ENCODE results near the gene GGN. TPM values are rescaled to one million over a fixed set of nuclear protein-coding genes. Genes with fewer than 3 reads are reported as not detected.
A peak's percentile ranks its signal among the peaks of the same experiment; 100 is the strongest.

Gene GGN
- total and polyA plus RNA-seq, 9 of the 15 experiments (the other 6 are each of a cell fraction or from before 2014, with no cell fraction given) = 0.15 to 0.33 TPM; not detected in 7

GRCh38 chr19:38336638-38337359 lies 51.0 kb downstream of the GGN start (continued):
- no peak for TF ChIP-seq ZBTB5 (IDR thresholded peaks at IDR 0.05)
- no peak for TF ChIP-seq YBX1 (IDR thresholded peaks at IDR 0.05)
- no peak for TF ChIP-seq ZNF408 (CRISPR knock-in tag; IDR thresholded peaks at IDR 0.05; ENCODE audit: low read depth)
- 0 out of 2 replicates have a peak, but pooled peaks have one; percentile 8 for TF ChIP-seq ETV1 (tag; conservative IDR thresholded peaks at IDR 0.05; ENCODE audit: low read depth)
- no peak for TF ChIP-seq THRA (IDR thresholded peaks at IDR 0.05)
- TF ChIP-seq RBM14 (IDR thresholded peaks at IDR 0.05; ENCODE audit: borderline replicate concordance, insufficient read depth, low read depth, low read length) = no peak
- TF ChIP-seq SRSF3 (IDR thresholded peaks at IDR 0.05; ENCODE audit: insufficient read depth, low read length) = no peak
- no peak for TF ChIP-seq PCBP2 (IDR thresholded peaks at IDR 0.05; ENCODE audit: low read depth, low read length, poor library complexity, severe bottlenecking)
- no peak for TF ChIP-seq ZNF57 (CRISPR knock-in tag; IDR thresholded peaks at IDR 0.05)
- TF ChIP-seq HDAC8 (tag; IDR thresholded peaks at IDR 0.05) = no peak
- no peak for TF ChIP-seq ZNF644 (tag; IDR thresholded peaks at IDR 0.05; ENCODE audit: low read depth)
- no peak for TF ChIP-seq ZBTB33 (CRISPR knock-in tag; IDR thresholded peaks at IDR 0.05)
- no peak for TF ChIP-seq ZNF311 (CRISPR knock-in tag; IDR thresholded peaks at IDR 0.05)
- TF ChIP-seq DEAF1 (CRISPR knock-in tag; IDR thresholded peaks at IDR 0.05) = no peak

Data from K562 (cell line).